Gastroesophageal sphincter (tissue), 3 donors: ENCODE data around the gene PCNT.

Experiments
- EP300 ChIP-seq: sonication (generic); formaldehyde crosslinking; IDR thresholded peaks from one replicate; pipeline ENCODE4 v1.6.1; 2017; ENCODE audit warnings: antibody characterized with exemption, mild to moderate bottlenecking
- POLR2A ChIP-seq, 2 donors: fragments of 450-650 bp; IDR thresholded peaks; one replicate each; pipeline ENCODE4 v1.6.1; 2017; ENCODE audit warnings: antibody characterized with exemption in 2 of 2, mild to moderate bottlenecking in 2 of 2, moderate library complexity in 1 of 2
- POLR2AphosphoS5 ChIP-seq: sonication (generic); formaldehyde crosslinking; IDR thresholded peaks from one replicate; pipeline ENCODE4 v1.6.1; 2017; ENCODE audit warnings: antibody characterized with exemption
- TF ChIP-seq, protein P1 (sequence below), 4 experiments: fragments of 200-600 bp in 2 of 4; fragments of 450-650 bp in 2 of 4; sonication (generic) in 1 of 4; IDR thresholded peaks; one replicate each; pipeline ENCODE4 v1.5.1; 2017 to 2019; ENCODE audit warnings: antibody characterized with exemption in 4 of 4, mild to moderate bottlenecking in 2 of 4, moderate library complexity in 2 of 4

DNA sequence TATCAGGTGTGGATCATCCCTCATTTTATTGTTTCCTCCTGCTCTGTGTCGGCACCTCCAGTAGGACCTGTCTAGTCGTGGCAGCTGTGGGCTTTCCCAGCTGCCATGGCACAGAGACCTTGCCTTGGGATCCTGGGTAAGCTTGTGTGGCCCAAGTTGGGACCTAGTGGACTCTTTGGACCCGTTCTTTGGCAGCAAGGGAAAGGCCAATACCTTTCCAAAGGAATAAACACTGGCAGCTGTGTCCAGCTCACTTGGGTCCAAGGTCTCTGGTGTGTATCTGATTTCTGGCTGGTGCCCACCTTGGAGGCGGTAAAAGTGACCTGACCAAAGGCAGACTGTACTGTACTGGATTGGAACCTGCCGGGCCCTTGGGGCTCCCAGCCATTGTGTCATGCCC lies 156.5 kb downstream of the PCNT start:
- TF ChIP-seq, protein P1, sequence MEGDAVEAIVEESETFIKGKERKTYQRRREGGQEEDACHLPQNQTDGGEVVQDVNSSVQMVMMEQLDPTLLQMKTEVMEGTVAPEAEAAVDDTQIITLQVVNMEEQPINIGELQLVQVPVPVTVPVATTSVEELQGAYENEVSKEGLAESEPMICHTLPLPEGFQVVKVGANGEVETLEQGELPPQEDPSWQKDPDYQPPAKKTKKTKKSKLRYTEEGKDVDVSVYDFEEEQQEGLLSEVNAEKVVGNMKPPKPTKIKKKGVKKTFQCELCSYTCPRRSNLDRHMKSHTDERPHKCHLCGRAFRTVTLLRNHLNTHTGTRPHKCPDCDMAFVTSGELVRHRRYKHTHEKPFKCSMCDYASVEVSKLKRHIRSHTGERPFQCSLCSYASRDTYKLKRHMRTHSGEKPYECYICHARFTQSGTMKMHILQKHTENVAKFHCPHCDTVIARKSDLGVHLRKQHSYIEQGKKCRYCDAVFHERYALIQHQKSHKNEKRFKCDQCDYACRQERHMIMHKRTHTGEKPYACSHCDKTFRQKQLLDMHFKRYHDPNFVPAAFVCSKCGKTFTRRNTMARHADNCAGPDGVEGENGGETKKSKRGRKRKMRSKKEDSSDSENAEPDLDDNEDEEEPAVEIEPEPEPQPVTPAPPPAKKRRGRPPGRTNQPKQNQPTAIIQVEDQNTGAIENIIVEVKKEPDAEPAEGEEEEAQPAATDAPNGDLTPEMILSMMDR (IDR thresholded peaks at IDR 0.05): no peak
- no peak for TF ChIP-seq POLR2A (IDR thresholded peaks at IDR 0.05)
- no peak for TF ChIP-seq POLR2AphosphoS5
- TF ChIP-seq EP300: no peak
